ENCODE data around the gene TBL1Y. TPM values are rescaled to one million over a fixed set of nuclear protein-coding genes. Genes with fewer than 3 reads are reported as not detected.
"Not testable (repeated sequence)": the region's sequence is repeated elsewhere in the genome, so short reads cannot be mapped to it uniquely, and the experiment has no call there.

The TBL1Y gene
- total RNA-seq (not detected), polyA plus RNA-seq (not detected)
- long read RNA-seq, donor 1, result 0 reads
- long read RNA-seq, donor 2, result 0 reads

GRCh38 chrY:6910372-6911252 lies at the start of gene TBL1Y:
Gene TBL1Y, plus strand, starts transcription at chrY:6910697. Its CDS starts 114,388 bp downstream, at chrY:7025085.
- TF ChIP-seq POLR2A (IDR thresholded peaks at IDR 0.05), result no peak
- no peak for DNase-seq
- Histone ChIP-seq H3K27me3 (replicated peaks in 1 of 7) (peaks cover 0 to 52% (median 0%) of the 10 kb centered on the region in 7 donors), H3K36me3 (no peaks in the 10 kb centered on the region), H3K9me3 (no peaks in the 10 kb centered on the region), H3K4me1 (peaks cover 0 to 10% (median 0%) of the 10 kb centered on the region in 6 donors), H3K27ac (no peak within 1 kb of the TSS), H3K4me3 (peak within 1 kb of the TSS in 3 of 8 donors; percentile 2 to 27 (median 23))
- 1 to 8% (median 3%) methylated on average over 9 to 91 of the region's 91 CpGs; no CpG with 5 or more reads in 2 of the 5 donors for WGBS, 5 donors
- intact Hi-C loops (cut with DNase I; ENCODE audit: low total_unique reads), result no loop called here

DNA sequence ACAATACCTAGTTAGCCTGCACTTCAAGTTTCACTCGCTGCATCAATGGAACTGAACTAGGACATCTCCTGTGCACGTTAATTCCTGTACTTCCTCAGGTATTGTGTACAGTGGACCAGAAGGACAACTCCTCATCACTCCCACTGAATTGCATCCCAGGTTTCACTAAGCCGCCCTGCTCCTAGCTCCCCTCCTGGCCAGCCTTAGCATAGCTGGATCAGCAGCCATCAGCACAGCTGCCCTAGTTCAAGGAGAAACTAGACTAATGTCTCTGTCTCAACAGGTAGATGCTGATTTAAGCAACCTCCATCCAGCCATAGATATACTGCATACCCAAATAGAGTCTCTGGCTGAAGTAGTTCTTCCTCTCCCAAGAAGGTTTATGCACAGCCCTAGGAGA lies 16.0 kb upstream of the TBL1Y start:
- WGBS, 5 donors, result 48 to 61% (median 58%) methylated on average over 3 of the region's 3 CpGs; no CpG with 5 or more reads in 2 of the 5 donors
- H3K9me3 ChIP-seq, result no peaks in the 10 kb centered on the region
- H3K4me1 ChIP-seq, result no peaks in the 10 kb centered on the region
- H3K27ac ChIP-seq, result no peak overlapping the region
- no peak overlapping the region for H3K4me3 ChIP-seq
- DNase-seq, result no peak
- no peak for TF ChIP-seq CTCF (IDR thresholded peaks at IDR 0.05 in 8 of 11, conservative IDR thresholded peaks at IDR 0.05 in 3 of 11)
- no peak for TF ChIP-seq POLR2A (IDR thresholded peaks at IDR 0.05)
- TF ChIP-seq POLR2AphosphoS5 (IDR thresholded peaks at IDR 0.05), result no peak
- no peaks in the 10 kb centered on the region for H3K27me3 ChIP-seq (replicated peaks in 1 of 7)
- intact Hi-C loops (cut with DNase I; ENCODE audit: low total_unique reads), result no loop called here
- no peaks in the 10 kb centered on the region for H3K36me3 ChIP-seq

GRCh38 chrY:6895236-6895635 lies 15.3 kb upstream of the TBL1Y start:
- H3K27me3 ChIP-seq (replicated peaks in 1 of 7), result no peaks in the 10 kb centered on the region
- no peak for DNase-seq
- WGBS, 5 donors, result 0 to 23% (median 12%) methylated on average over 1 of the region's 1 CpG; no CpG with 5 or more reads in 2 of the 5 donors
- no peaks in the 10 kb centered on the region for H3K9me3 ChIP-seq
- H3K4me3 ChIP-seq, result no peak overlapping the region
- TF ChIP-seq POLR2AphosphoS5 (IDR thresholded peaks at IDR 0.05) (no peak), CTCF (IDR thresholded peaks at IDR 0.05 in 8 of 11, conservative IDR thresholded peaks at IDR 0.05 in 3 of 11) (no peak), POLR2A (IDR thresholded peaks at IDR 0.05) (no peak)
- intact Hi-C loops (cut with DNase I; ENCODE audit: low total_unique reads), result no loop called here
- H3K27ac ChIP-seq, result no peak overlapping the region
- no peaks in the 10 kb centered on the region for H3K36me3 ChIP-seq
- no peaks in the 10 kb centered on the region for H3K4me1 ChIP-seq

- H3K4me3 ChIP-seq; H3K27ac ChIP-seq; H3K4me1 ChIP-seq; H3K27me3 ChIP-seq (replicated peaks in 1 of 7); DNase-seq; H3K36me3 ChIP-seq; intact Hi-C loops (cut with DNase I; ENCODE audit: low total_unique reads); H3K9me3 ChIP-seq: not testable (repeated sequence)
Observed at GRCh38 chrY:6902116-6902515, 8.4 kb upstream of the TBL1Y start.

DNA sequence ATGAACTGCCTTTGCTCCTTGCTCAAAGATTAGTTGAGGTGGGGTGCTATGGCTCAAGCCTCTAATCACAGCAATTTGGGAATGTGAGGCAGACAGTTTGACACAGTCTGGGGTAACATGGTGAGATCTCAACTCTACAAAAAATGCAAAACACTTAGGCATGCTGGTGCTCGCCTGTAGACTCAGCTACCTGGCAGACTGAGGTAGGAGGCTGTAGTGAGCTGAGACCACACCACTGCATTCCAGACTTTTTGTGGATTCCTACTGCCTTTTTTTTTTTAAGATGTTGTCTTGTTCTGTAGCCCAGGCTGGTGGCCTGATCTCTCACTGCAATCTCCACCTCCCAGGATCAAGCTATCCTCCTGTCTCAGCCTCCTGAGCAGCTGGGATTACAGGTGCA lies 2.9 kb upstream of the TBL1Y start:
- peaks cover 0 to 52% (median 0%) of the 10 kb centered on the region in 7 donors for H3K27me3 ChIP-seq (replicated peaks in 1 of 7)
- H3K9me3 ChIP-seq, result no peaks in the 10 kb centered on the region
- TF ChIP-seq POLR2A (IDR thresholded peaks at IDR 0.05) (no peak), POLR2AphosphoS5 (IDR thresholded peaks at IDR 0.05) (no peak), CTCF (IDR thresholded peaks at IDR 0.05 in 8 of 11, conservative IDR thresholded peaks at IDR 0.05 in 3 of 11) (no peak)
- intact Hi-C loops (cut with DNase I; ENCODE audit: low total_unique reads), result no loop called here
- no peak overlapping the region for H3K4me3 ChIP-seq
- DNase-seq, result no peak
- no peak overlapping the region for H3K27ac ChIP-seq
- H3K36me3 ChIP-seq, result no peaks in the 10 kb centered on the region
- WGBS, 5 donors, result 41 to 78% (median 60%) methylated on average over 1 of the region's 1 CpG; no CpG with 5 or more reads in 2 of the 5 donors
- peaks cover 0 to 10% (median 0%) of the 10 kb centered on the region in 6 donors for H3K4me1 ChIP-seq

DNA sequence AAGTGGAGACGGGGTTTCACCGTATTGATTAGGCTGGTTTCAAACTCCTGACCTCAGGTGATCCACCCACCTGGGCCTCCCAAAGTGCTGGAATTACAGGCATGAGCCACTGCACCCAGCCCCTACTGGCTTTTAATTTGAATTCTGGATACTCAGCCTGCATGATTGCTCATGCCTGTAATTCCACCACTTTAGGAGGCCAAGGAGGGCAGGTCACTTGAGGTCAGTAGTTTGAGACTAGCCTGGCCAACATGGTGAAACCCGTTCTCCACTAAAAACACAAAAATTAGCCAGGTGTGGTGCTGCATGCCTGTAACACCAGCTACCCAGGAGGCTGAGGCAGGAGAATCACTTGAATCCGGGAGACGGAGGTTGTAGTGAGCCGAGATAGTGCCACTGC lies 2.5 kb upstream of the TBL1Y start:
- H3K36me3 ChIP-seq; H3K27ac ChIP-seq; H3K9me3 ChIP-seq; intact Hi-C loops (cut with DNase I; ENCODE audit: low total_unique reads); DNase-seq; H3K4me1 ChIP-seq; H3K4me3 ChIP-seq: not testable (repeated sequence)
- WGBS, 5 donors, result 59 to 65% (median 62%) methylated on average over 6 of the region's 6 CpGs; no CpG with 5 or more reads in 2 of the 5 donors
- peaks cover 0 to 52% (median 0%) of the 10 kb centered on the region in 7 donors for H3K27me3 ChIP-seq (replicated peaks in 1 of 7)
